IMR-90 (cell line): ENCODE data around the gene CDK5R1. TPM values are rescaled to one million over a fixed set of nuclear protein-coding genes. Genes with fewer than 3 reads are reported as not detected.

Source experiments
- ATAC-seq: fragments of 200-7000 bp; cut with Tn5 transposase; 2 replicates; pipeline ENCODE4 v1.9.1; 2020; ENCODE audit warnings: low read depth, mild to moderate bottlenecking, moderate library complexity
- BruUV-seq: library from RNA; stranded (reverse); fragments of 400-500 nt; replicated peaks from 2 replicates; lab custom pipeline; 2021; lab: Mats Ljungman, UMichigan
- CTCF ChIA-PET: fragments of 300-600 bp; formaldehyde crosslinking; extraction: SDS; loops from one replicate; lab custom pipeline; 2021; ENCODE audit warnings: antibody characterized with exemption; lab: Yijun Ruan, JAX
- POLR2A ChIA-PET: fragments of 300-600 bp; sonication (Branson Sonifier 250); formaldehyde crosslinking; loops from one replicate; lab custom pipeline; 2022; ENCODE audit warnings: antibody characterized with exemption; ENCODE audit not compliant: unreplicated experiment; lab: Charles Lee
- DNase-seq: peaks from one replicate; pipeline ENCODE4 v3.0.0; 2013
- H2AFZ ChIP-seq: replicated peaks from 2 replicates; pipeline ENCODE3; 2013; ENCODE audit warnings: low read length, mild to moderate bottlenecking; ENCODE audit not compliant: poor library complexity
- H2AK5ac ChIP-seq: 2 replicates; pipeline ENCODE4 v1.6.1; 2013; ENCODE audit warnings: low read depth, low read length, inconsistent platforms
- H2AK9ac ChIP-seq: replicated peaks from 2 replicates; pipeline ENCODE3; 2013; ENCODE audit warnings: mild to moderate bottlenecking, low read depth, low read length, moderate library complexity; ENCODE audit not compliant: poor library complexity
- H2BK120ac ChIP-seq: 2 replicates; pipeline ENCODE4 v1.6.1; 2013; ENCODE audit warnings: low read depth, low read length, inconsistent platforms
- H2BK15ac ChIP-seq: 3 replicates; pipeline ENCODE4 v1.6.1; 2013; ENCODE audit warnings: low read depth, low read length, inconsistent platforms
- H2BK20ac ChIP-seq: 2 replicates; pipeline ENCODE4 v1.6.1; 2013; ENCODE audit warnings: low read depth, mild to moderate bottlenecking, inconsistent platforms, low read length, moderate library complexity
- H2BK5ac ChIP-seq: 2 replicates; pipeline ENCODE4 v1.6.1; 2013; ENCODE audit warnings: mild to moderate bottlenecking, low read depth, low read length, inconsistent platforms; ENCODE audit not compliant: poor library complexity, severe bottlenecking
- H3K14ac ChIP-seq: replicated peaks from 2 replicates; pipeline ENCODE4 v1.6.1; 2013; ENCODE audit warnings: low read depth, low read length, inconsistent platforms
- H3K18ac ChIP-seq: 2 replicates; pipeline ENCODE4 v1.6.1; 2013; ENCODE audit warnings: low read depth, low read length, control low read depth
- H3K23ac ChIP-seq: 2 replicates; pipeline ENCODE4 v1.6.1; 2013; ENCODE audit warnings: low read depth, low read length, inconsistent platforms
- H3K27ac ChIP-seq: 2 replicates; pipeline ENCODE4 v1.5.1; 2013; ENCODE audit warnings: mild to moderate bottlenecking, control low read depth, low read length; ENCODE audit not compliant: insufficient read depth
- H3K27me3 ChIP-seq: 2 replicates; pipeline ENCODE4 v1.6.1; 2013; ENCODE audit warnings: low read length; ENCODE audit not compliant: control insufficient read depth, insufficient read depth
- H3K36me3 ChIP-seq: 2 replicates; pipeline ENCODE4 v1.6.1; 2013; ENCODE audit warnings: low read length, mixed read lengths; ENCODE audit not compliant: control insufficient read depth, insufficient read depth
- H3K4ac ChIP-seq: 2 replicates; pipeline ENCODE4 v1.6.1; 2013; ENCODE audit warnings: low read depth, low read length, inconsistent platforms
- H3K4me1 ChIP-seq: 2 replicates; pipeline ENCODE4 v1.6.1; 2013; ENCODE audit warnings: low read length, mixed read lengths; ENCODE audit not compliant: control insufficient read depth, insufficient read depth
- H3K4me2 ChIP-seq: 2 replicates; pipeline ENCODE4 v1.6.1; 2013; ENCODE audit warnings: low read depth, mild to moderate bottlenecking, control low read depth, low read length, moderate library complexity
- H3K4me3 ChIP-seq: 2 replicates; pipeline ENCODE4 v1.5.1; 2013; ENCODE audit warnings: low read depth, mild to moderate bottlenecking, control low read depth, low read length, moderate library complexity; ENCODE audit not compliant: insufficient read depth
- H3K56ac ChIP-seq: 2 replicates; pipeline ENCODE4 v1.6.1; 2013; ENCODE audit warnings: low read length, inconsistent platforms; ENCODE audit not compliant: insufficient read depth; ENCODE audit errors: extremely low read depth
- H3K79me1 ChIP-seq, 2 experiments: 2 replicates each; pipeline ENCODE4 v1.6.1; 2013; ENCODE audit warnings: low read length in 2 of 2, inconsistent platforms in 1 of 2, low read depth in 1 of 2
- H3K9ac ChIP-seq: 2 replicates; pipeline ENCODE4 v1.6.1; 2013; ENCODE audit warnings: low read depth, low read length, control low read depth
- H3K9me1 ChIP-seq: 2 replicates; pipeline ENCODE4 v1.6.1; 2013; ENCODE audit warnings: low read length, inconsistent platforms; ENCODE audit not compliant: insufficient read depth
- H3K9me3 ChIP-seq: 2 replicates; pipeline ENCODE4 v1.6.1; 2013; ENCODE audit warnings: low read length; ENCODE audit not compliant: control insufficient read depth, insufficient read depth
- H4K20me1 ChIP-seq: 2 replicates; pipeline ENCODE4 v1.6.1; 2013; ENCODE audit warnings: low read length, inconsistent platforms; ENCODE audit not compliant: insufficient read depth
- H4K5ac ChIP-seq: 2 replicates; pipeline ENCODE4 v1.6.1; 2013; ENCODE audit warnings: mild to moderate bottlenecking, low read depth, low read length, control low read depth
- H4K8ac ChIP-seq, 2 experiments: 2 replicates each; pipeline ENCODE4 v1.6.1; 2013; ENCODE audit warnings: low read depth in 2 of 2, low read length in 2 of 2, control low read depth in 1 of 2, inconsistent platforms in 1 of 2
- H4K91ac ChIP-seq: 2 replicates; pipeline ENCODE4 v1.6.1; 2013; ENCODE audit warnings: low read depth, low read length, inconsistent platforms; ENCODE audit not compliant: insufficient read depth
- FOS ChIP-seq: fragments of 150-350 bp; IDR thresholded peaks from 2 replicates; pipeline ENCODE4 v1.6.1; 2016; ENCODE audit warnings: low read depth, low read length
- POLR2A ChIP-seq: IDR thresholded peaks from 2 replicates; pipeline ENCODE4 v1.6.1; 2012; ENCODE audit warnings: mild to moderate bottlenecking, low read depth, low read length
- WGBS, 2 experiments: methylation state at CpG; one replicate each; pipeline versions ENCODE4 v1.1.5 to v1.1.7; 2013; ENCODE audit warnings: missing lambda C conversion rate in 2 of 2; ENCODE audit not compliant: insufficient read length in 1 of 2; ENCODE audit errors: extremely low coverage in 2 of 2; 5-methylcytosine and 5-hydroxymethylcytosine counted together
- dilution Hi-C: fragments of 300-500 bp; cut with HindIII; formaldehyde crosslinking; loops from one replicate; pipeline ENCODE4 v1.14.3; 2018; ENCODE audit warnings: low sequenced_read_pairs; ENCODE audit not compliant: unreplicated experiment
- in situ Hi-C: fragments of 300-500 bp; cut with MboI; formaldehyde crosslinking; loops from 3 replicates; pipeline ENCODE4 v1.14.3; 2019; ENCODE audit warnings: low sequenced_read_pairs, inconsistent platforms, mixed read lengths
- intact Hi-C: fragments of 100-400 bp; cut with micrococcal nuclease; formaldehyde crosslinking; loops from 2 replicates; pipeline ENCODE4 v1.10.0; 2022
- polyA plus RNA-seq, 3 experiments: library from polyadenylated mRNA; depleted of rRNA; stranded (reverse); fragments of >200 nt; gene quantifications; 2 replicates each; pipeline ENCODE4 v1.2.3, GENCODE V29; 2012; ENCODE audit warnings: low replicate concordance in 1 of 3
- total RNA-seq: library from RNA; depleted of rRNA; stranded (reverse); fragments of >200 nt; gene quantifications from 2 replicates; pipeline ENCODE4 v1.2.3, GENCODE V29; 2012

The CDK5R1 gene
- total and polyA plus RNA-seq, 2 of the 4 experiments (the other 2 are of a cell fraction) = 0.36 to 0.74 TPM

GRCh38 chr17:32508926-32509325, 22.1 kb downstream of the CDK5R1 start:
- no CpG with 5 or more reads among the region's 5 CpGs for WGBS, 2 experiments
- ChIA-PET CTCF (no interaction called here), POLR2A (no interaction called here)

More at GRCh38 chr17:32508926-32509325, 22.1 kb downstream of the CDK5R1 start:
- Histone ChIP-seq H4K20me1 (no peaks in the 10 kb centered on the region), H3K27me3 (peaks cover 14% of the 10 kb centered on the region; the same call in 1 of the 2 replicates), H2AFZ (no peak overlapping the region), H3K4me3 (no peak overlapping the region), H4K5ac (no peak overlapping the region), H3K18ac (no peak overlapping the region), H3K36me3 (no peaks in the 10 kb centered on the region), H3K4me2 (no peak overlapping the region), H3K23ac (no peak overlapping the region), H3K56ac (no peak overlapping the region), H2BK20ac (no peak overlapping the region), H2AK9ac (no peak overlapping the region), H2BK5ac (no peak overlapping the region), H3K14ac (no peak overlapping the region), H4K91ac (no peak overlapping the region), H4K8ac (no peak overlapping the region), H3K4me1 (peaks cover 10% of the 10 kb centered on the region), H2AK5ac (no peak overlapping the region), H2BK15ac (no peak overlapping the region), H3K79me1 (no peaks in the 10 kb centered on the region), H3K9me1 (peaks cover 5% of the 10 kb centered on the region), H3K4ac (no peak overlapping the region), H3K9ac (no peak overlapping the region), H3K27ac (no peak overlapping the region), H3K9me3 (no peaks in the 10 kb centered on the region), H2BK120ac (no peak overlapping the region)
- no TSS peak for BruUV-seq
- intact Hi-C loops (no loop called here), dilution Hi-C loops (no loop called here), in situ Hi-C loops (no loop called here)
- DNase-seq (no peak), ATAC-seq (no peak)
- no peak for TF ChIP-seq POLR2A
- TF ChIP-seq FOS = no peak
